GM21576 (cell line): Measurements from ENCODE around the gene CEP112.
"Not testable (repeated sequence)": the region's sequence is repeated elsewhere in the genome, so short reads cannot be mapped to it uniquely, and the experiment has no call there.

Experiments
- ATAC-seq: cut with Tn5 transposase; IDR thresholded peaks from one replicate; pipeline ENCODE4 v1.9.1; 2021; ENCODE audit warnings: mild to moderate bottlenecking, moderate library complexity; ENCODE audit not compliant: unreplicated experiment

Gene CEP112

GRCh38 chr17:65850486-65850885 lies 341.4 kb downstream of the CEP112 start:
- ATAC-seq: no peak

- no peak for ATAC-seq
Observed at GRCh38 chr17:65848751-65849150, 343.2 kb downstream of the CEP112 start.

- ATAC-seq: no peak
Observed at GRCh38 chr17:65841089-65841488, 350.8 kb downstream of the CEP112 start.

- not testable (repeated sequence) for ATAC-seq
Observed at GRCh38 chr17:65837232-65837631, 354.7 kb downstream of the CEP112 start.

- no peak for ATAC-seq
Observed at GRCh38 chr17:65833214-65833613, 358.7 kb downstream of the CEP112 start.

- no peak for ATAC-seq
Observed at GRCh38 chr17:65830356-65830755, 361.6 kb downstream of the CEP112 start.

- not testable (repeated sequence) for ATAC-seq
Observed at GRCh38 chr17:65826577-65826976, 365.4 kb downstream of the CEP112 start.

GRCh38 chr17:65824901-65825300 lies 367.0 kb downstream of the CEP112 start:
- ATAC-seq: no peak

- ATAC-seq: no peak
Observed at GRCh38 chr17:65823713-65824112, 368.2 kb downstream of the CEP112 start.

GRCh38 chr17:65820811-65821210 lies 371.1 kb downstream of the CEP112 start:
- ATAC-seq: no peak

GRCh38 chr17:65820306-65820705 lies 371.6 kb downstream of the CEP112 start:
- ATAC-seq: no peak

- no peak for ATAC-seq
Observed at GRCh38 chr17:65819810-65820209, 372.1 kb downstream of the CEP112 start.

GRCh38 chr17:65817951-65818350 lies 374.0 kb downstream of the CEP112 start:
- ATAC-seq: no peak

GRCh38 chr17:65814418-65814817 lies 377.5 kb downstream of the CEP112 start:
- ATAC-seq: no peak

- no peak for ATAC-seq
Observed at GRCh38 chr17:65813306-65813705, 378.6 kb downstream of the CEP112 start.

- ATAC-seq: no peak
Observed at GRCh38 chr17:65811043-65811442, 380.9 kb downstream of the CEP112 start.

GRCh38 chr17:65809366-65809765 lies 382.6 kb downstream of the CEP112 start:
- ATAC-seq: no peak

- not testable (repeated sequence) for ATAC-seq
Observed at GRCh38 chr17:65808566-65808965, 383.4 kb downstream of the CEP112 start.

- ATAC-seq: no peak
Observed at GRCh38 chr17:65807361-65807760, 384.6 kb downstream of the CEP112 start.

GRCh38 chr17:65801513-65801912 lies 390.4 kb downstream of the CEP112 start:
- no peak for ATAC-seq

- no peak for ATAC-seq
Observed at GRCh38 chr17:65800655-65801054, 391.3 kb downstream of the CEP112 start.

- no peak for ATAC-seq
Observed at GRCh38 chr17:65799869-65800268, 392.1 kb downstream of the CEP112 start.

GRCh38 chr17:65799454-65799853 lies 392.5 kb downstream of the CEP112 start:
- no peak for ATAC-seq

GRCh38 chr17:65797809-65798208 lies 394.1 kb downstream of the CEP112 start:
- ATAC-seq: no peak
